HG03354 (cell line): ENCODE measurements around the gene HCRT.
A peak's percentile ranks its signal among the peaks of the same experiment; 100 is the strongest.
"Not testable (repeated sequence)": the region's sequence is repeated elsewhere in the genome, so short reads cannot be mapped to it uniquely, and the experiment has no call there.

Experiments used
- ATAC-seq: cut with Tn5 transposase; IDR thresholded peaks from one replicate; pipeline ENCODE4 v1.9.1; 2021; ENCODE audit warnings: mild to moderate bottlenecking; ENCODE audit not compliant: unreplicated experiment, poor library complexity, severe bottlenecking

Gene HCRT

DNA sequence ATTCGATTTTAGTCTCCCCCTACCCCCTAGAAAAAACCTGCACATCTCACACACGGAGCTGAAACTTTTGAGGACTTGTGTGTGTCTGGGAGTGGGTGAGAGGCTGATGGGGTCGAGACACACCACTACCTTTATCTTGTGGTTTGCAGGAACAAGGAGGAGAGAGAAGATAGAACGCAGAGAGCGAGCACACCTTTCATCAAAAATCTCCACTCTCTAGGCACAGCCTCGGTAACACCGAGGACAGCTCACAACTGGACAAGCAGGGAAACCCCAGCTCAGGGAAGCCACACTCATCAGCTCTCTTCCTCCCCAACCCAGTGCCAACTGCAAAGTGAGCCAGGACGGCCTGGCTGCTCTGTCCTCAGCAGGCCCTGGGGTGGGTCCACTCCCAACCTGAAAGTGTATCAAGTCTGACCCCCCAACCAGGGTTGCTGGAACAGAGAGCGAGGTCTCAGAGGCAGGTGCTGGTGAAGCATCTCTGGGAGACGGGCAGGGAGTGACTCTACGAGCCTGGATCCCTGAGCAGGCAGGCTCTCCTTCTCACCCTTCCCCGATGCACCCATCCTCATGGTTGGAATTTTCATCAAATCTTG is 14.3 kb upstream of the HCRT start:
- ATAC-seq, result no peak

DNA sequence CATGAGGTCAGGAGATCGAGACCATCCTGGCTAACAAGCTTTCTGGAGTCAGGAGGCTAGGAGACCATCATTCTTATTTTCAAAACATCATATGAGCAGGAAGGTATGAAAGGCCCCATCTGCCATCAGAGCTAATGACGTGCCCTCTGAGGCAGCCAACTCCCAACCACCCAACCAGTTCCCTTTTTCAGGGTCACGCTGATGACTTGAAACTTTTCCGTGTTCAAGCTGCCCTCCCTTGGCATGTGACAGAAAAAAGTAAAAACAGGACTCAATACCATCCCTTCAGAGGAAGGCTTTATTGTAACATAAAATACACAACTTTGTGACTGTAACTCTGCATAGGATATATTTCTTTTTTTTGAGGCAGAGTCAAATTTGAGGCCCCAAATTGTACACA is 13.6 kb upstream of the HCRT start:
- ATAC-seq, result no peak

DNA sequence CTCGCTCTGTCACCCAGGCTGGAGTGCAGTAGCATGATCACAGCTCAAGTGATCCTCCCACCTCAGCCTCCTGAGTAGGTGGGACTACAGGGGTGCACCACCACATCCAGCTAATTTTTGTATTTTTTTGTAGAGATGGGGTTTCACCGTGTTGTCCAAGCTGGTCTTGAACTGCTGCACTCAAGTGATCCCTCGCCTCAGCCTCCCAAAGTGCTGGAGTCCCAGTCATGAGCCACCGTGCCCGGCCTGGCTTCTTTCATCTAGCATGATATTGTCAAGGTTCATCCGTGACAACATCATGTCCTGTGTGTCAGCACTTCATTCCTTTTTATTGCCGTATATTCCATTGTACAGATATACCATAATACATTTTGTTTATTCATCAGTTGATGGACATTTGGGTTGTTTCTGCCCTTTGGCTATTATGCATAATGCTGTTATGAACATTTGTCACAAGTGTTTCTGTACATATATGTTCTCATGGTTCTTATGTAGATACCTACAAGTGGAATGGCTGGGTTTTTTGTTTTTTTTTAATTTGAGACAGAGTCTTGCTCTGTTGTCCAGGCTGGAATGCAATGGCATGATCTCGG is 12.4 kb upstream of the HCRT start:
- no peak for ATAC-seq

DNA sequence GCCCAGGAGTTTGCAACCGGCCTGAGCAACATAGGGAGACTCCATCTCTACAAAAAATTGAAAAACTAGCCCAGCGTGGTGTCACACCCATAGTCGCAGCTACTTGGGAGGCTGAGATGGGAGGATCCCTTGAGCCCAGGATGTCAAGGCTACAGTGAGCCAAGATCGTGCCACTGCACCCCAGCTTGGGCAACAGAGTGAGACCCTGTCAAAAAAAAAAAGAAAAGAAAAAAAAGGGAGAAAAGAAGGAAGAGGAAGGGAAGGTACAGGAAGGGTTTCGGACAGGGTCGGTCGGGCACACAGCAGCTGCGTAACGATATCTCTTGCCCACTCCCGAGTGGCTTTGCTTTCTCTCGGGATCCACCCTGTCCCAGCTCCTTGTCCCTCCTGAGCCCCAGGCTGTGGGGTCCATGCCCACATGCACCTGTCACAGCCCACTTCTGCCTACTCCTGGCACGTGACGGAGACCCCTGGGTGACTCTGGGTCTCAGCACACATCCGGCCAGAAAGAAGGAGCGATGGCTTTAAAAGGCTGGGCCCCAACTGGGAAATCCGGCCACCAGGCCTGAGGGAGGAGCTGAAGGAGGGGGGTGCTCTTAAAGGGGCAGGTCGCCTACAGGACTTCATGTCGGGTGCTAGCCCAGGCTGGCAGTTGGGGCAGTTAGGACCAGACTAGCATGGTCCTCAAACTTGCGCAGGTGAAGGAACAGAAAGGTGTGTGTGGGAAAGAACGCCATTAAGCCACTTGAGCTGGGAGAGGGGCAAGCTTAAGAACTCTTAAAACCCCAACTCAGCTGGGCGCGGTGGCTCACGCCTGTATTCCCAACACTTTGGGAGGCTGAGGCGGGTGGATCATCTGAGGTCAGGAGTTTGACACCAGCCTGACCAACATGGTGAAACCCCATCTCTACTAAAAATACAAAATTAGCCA is 9.0 kb upstream of the HCRT start, which contains the start of gene GHDC:
GHDC (minus strand) TSS at position 526 of the 931 bp plus-strand sequence. CDS start 913 bp downstream, outside the sequence.
- peak; percentile 95 for ATAC-seq

DNA sequence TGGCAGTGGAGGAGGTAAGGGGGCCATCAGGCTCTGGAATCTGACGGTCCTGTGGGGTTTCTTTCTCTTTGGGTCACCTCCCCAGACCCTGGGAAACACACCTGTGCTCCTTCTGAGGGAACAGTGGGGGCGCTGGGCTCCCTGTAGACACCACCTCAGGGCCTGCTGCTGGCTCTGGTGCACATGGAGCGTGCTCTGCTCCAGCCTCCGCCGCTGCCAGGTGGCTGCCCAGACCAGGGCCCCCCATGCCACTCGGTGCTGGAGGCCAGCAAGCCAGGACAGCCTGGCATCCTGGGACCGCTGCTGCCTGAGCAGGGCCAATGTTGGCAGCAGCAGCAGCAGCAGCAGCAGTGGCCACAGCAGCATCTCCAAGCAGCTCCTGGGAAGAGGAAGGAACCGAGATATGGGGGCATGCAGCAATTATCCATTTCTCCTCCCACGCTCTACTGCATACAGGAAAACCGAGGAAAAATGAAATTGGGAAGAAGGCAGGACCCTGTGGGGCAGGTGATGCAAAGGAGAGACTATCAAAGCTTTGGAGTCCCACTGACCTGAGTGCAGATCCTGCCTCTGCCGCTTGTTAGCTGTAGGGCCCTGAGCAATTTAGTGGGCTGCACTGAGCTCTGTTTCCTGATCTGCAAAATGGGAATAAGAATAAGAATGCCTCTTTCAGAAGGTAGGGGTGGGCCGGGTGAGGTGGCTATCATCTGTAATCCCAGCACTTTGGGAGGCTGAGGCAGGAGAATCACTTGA is 8.1 kb upstream of the HCRT start:
- no peak for ATAC-seq

DNA sequence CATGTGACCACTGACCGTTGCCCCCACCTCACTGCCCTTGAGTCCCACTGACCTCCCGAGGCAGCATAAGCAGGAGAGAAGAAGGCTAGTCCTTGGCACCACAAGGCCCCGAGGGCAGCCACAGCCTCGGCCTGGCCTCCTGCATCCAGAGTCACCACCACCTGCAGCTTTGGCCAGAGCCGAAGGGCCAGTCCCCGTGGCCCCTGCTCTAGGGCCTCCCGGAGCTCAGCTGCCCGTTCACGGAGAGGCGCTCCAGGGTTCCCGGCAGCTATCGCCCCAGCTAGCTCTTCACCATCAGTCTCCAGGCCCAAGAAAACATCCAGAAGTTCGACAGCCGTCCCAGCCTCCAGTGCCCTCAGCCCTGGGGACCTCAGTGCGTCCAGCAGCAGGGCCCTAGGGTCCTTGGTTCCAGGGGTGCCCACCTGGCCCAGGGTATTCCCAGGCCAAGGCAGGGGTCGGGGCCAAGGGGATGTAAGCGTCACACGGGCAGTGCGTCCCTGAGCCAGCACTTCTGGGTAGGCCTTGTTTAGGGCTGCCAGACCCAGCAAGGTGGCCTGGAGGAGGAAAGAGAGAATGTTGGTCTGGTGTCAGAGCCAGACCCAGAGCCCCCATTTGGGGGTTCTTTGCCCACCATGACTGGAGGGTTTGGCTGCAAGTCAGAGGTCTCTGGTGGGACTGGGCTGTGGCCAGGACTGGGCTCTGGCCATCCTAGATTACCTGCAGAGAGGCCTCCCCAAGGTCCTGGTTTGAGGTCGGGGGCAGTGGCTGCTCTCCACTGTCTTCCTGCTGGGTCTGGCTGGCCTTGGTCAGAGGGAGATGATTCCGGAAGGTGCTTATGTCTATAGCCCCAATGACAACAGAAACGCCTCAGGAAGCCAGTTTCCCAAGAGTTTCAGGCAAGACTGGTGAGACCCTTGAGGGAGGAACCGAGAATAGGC is 7.2 kb upstream of the HCRT start:
- no peak for ATAC-seq

DNA sequence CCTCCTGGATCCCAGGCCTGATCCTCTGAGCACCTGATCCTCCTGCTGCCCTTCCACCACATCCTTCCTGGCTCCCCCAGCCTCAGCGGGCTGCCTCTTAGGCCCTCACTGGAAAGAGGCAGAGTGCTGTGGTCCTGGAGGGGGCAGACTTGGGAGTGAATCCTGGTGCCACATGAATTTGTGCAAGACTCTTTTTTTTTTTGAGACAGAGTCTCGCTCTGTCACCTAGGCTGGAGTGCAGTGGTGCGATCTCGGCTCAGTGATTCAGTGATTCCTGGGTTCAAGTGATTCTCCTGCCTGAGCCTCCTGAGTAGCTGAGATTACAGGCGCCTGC is 6.0 kb upstream of the HCRT start:
- ATAC-seq, result no peak

DNA sequence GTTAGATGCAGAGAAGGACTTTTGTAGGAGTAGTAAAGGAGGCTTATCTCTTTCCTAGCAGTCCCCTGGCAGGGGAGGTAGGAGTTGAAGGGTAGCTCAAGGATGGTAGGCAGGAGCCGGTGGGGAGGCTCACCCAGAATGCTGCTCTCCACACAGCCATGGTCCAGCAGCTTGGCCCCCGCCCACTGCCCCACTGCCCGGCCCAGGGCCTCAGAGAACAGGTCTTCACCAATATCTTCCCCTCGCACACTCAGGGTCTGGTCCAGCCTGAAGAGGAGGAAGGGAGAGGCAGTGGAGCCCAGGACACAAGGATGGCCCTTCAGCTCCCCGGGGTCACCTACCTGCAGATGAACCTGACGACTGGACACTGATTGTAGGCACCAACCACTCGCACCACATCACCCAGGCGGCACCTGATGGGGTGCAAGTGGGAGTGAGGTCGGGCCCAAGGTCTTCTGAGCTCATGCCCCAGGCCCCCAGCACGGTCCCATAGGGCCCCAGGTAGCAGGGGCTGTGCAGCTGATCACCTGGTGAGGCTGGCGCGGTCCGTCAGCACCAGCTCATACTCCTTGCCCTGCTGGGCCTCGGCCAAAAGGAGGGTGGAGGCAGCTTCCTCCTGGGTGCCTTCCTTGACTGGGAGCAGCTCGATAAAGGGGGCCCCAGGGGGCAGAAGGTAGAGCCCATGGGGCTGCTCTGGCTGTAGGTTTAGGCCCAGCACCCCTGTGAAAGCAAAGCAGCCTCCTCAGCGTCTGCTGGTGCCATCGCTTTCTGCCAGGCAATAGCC is 5.4 kb upstream of the HCRT start:
- ATAC-seq, result no peak

DNA sequence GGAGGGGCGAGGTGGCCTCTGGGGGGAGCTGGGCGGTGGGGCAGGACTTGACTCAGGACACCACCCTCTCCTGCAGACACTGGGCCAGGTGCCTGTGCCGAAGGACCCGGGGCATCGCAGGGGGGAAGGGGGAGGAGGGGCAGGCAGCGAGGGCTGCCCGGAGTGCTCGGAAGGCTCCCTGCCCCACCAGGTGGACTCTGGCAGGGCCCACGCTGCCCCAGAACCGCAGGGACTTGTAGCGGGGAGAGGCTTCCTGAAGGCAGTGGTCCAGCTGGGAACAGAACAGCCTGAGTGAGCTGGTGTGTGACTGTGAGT is 4.4 kb upstream of the HCRT start:
- no peak for ATAC-seq

DNA sequence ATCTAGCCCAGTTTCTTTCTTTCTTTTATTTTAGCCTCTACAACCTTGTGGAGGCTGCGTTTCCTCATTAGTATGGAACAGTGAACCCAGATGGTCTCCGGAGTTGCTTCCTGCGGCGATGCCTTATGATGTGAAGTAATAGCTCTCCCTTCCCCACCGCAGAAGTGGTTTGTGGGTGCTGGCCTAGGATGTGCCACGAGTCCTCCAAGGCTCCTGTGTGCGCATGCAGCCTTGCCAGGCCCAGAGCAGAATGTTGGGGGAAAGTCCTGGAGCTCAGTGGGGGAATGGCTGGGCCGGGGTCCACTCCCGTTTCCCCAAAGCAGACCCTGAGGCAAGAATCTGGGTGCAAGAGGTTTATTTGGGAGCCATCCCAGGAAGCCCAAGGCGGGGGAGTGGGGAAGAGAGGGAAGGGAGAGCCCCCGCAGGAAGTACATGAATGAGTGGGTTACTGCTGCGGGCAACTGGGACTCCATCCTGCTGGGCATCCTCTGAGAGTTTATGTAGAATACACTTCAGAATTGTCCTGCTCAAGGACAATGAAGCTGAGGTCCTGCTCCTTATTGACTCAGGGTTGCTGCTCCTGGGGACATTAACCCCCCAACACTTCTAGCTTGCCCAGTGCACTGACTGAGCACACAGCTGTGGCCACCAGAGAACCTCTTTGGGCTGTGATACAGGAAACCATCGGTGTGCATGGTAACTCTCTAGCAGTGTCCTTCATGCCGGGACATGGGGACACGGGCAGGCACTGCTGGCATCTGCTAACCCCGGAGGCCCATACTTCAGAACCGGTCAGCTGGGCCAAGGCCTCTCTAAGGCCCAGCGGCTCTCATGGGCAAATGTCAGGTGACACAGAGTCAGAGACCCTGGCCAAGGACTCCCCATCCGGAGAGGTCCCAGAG is 3.7 kb upstream of the HCRT start:
- ATAC-seq, result no peak

DNA sequence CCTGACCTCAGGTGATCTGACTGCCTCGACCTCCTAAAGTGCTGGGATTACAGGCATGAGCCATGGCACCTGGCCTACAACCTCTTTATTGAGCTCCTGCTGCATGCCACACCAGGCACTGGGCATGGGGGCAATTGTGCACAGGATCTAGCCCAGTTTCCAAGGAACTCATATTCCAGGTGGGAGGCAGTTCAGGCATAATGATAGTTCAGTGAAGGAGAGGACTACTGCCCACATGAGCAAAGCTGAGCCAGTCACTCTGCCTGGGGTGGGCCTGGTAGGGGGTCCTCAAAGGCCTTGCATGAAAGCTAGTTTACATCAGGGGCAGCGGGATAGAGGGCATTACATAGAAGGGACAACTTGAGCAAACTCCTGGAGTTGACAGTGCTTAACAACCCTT is 2.6 kb upstream of the HCRT start:
- ATAC-seq, result no peak

DNA sequence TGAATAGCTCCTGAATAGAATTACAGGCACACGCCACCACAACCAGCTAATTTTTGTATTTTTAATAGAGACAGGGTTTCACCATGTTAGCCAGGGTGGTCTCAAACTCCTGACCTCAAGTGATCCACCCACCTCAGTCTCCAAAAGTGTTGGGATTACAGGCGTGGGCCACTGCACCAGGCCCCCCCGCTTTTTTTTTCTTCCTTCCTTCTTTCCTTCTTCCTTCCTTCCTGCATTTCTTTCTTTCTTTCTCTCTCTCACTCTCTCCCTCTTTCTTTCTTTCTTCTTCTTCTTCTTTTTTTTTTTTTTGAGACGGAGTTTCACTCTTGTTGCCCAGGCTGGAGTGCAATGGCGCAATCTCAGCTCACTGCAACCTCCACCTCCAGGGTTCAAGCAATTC is 939 bp upstream of the HCRT start:
- not testable (repeated sequence) for ATAC-seq

DNA sequence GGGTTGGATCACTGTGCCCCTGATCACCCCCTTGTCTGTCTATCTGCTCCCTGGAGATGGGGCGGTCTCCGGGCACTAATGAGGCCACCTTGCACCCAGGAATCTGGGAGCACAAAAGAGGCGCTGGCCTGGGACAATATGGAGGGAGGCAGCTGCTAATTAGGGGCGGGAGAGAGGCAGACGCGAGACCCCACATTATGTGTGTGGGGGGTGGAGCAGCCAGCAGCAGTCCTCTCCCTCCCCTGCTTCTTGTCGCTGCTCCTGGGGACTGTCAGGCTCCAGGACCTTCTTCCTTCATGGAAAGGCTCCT is 324 bp upstream of the HCRT start:
- no peak for ATAC-seq

DNA sequence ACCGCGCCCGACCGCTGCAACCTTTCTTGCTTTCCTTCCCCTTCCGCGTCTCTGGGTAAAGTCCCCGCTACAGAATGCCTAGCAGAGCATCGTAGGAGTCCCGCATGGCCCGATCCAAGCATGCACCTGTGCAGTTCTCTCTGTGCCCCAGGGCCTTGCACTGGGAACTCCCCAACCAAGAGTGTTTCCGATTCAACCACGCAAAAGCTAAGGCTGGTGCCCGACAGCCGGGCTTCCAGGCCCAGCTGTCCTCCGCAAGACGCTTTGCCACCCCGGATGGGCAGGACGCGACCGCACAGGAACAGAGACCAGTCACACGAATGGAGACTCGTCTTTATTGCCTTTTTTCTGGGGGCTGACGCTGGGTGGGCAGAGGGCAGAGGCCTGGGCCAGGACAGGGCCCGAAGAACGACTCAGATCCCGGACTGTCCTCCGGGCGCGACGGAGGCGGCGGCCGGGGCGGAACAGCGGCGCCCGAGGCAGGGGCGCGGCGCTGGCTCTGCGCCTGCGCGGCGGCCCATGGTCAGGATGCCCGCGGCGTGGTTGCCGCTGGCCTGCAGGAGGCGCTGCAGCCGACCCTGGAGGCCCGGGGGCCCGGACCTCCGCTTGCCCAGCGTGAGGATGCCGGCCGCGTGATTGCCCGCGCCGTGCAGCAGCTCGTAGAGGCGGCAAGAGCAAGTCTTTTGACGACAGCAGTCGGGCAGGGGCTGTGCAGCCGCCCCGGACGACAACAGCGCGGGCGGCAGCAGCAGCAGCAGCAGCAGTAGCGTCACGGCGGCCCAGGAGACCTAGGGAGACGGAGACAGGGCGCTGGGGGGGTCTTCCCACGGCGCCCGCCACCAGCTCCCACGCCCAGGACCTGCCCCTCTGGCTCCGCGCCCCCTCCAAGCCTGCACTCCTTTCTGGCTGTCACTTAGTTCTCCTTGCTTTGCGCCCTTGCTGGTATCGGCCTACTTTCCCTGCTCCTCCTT is 1.2 kb downstream of the HCRT start:
- ATAC-seq, result no peak

DNA sequence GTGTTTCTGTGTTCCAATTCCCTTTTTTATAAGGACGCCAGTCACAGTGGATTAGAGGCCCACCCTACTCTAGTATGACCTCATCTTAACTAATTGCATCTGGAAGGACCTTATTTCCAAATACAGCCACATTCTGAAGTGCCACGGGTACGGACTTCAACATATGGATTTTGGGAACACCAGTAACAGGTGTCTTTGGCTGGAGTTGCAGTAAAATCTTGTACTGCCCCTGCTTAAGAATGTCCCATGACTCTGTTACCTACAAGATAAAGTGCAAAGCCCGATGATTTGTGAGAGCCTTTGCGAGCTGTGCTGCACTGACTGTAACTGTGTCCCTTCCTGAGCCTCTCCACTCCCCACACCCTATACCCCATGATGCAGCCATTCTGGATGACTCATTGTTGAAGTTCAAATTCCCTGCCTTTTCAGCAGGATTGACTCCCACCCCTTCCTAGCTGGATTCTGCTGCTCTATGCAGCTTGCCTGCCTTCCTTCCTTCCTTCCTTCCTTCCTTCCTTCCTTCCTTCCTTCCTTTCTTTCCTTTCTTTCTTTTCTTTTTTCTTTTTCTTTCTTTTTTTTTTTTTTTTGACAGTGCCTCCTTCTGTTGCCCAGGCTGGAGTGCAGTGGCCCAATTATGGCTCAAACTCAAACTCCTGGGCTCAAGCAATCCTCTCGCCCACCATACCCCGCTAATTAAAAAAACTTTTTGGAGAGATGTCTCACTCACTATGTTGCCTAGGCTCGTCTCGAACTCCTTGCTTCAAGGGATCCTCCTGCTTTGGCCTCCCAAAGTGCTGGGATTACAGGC is 2.1 kb downstream of the HCRT start:
- no peak for ATAC-seq

DNA sequence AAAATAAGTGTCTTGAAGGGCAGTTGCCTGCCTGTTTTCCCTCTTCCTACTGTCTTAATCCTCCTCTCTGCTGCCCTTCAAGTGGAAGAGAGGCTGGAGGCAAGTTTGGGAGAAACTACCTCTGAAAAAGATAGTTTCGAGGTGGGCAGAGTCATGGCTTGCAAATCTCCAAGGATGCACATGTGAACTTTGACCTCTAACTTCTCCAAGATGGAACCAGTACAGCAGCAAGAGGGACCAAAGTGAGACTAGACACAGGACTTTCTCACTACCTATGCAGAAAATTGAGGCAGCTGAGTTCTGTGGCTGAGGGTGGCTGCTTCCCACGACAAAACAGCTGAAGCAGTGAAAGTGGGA is 3.4 kb downstream of the HCRT start:
- ATAC-seq, result no peak
